ENCODE measurements around the gene CCDC12. TPM values are rescaled to one million over a fixed set of nuclear protein-coding genes. Genes with fewer than 3 reads are reported as not detected.

Gene CCDC12
- total and polyA plus RNA-seq, 4 donors = 34.2 to 129 (median 70.0) TPM

DNA sequence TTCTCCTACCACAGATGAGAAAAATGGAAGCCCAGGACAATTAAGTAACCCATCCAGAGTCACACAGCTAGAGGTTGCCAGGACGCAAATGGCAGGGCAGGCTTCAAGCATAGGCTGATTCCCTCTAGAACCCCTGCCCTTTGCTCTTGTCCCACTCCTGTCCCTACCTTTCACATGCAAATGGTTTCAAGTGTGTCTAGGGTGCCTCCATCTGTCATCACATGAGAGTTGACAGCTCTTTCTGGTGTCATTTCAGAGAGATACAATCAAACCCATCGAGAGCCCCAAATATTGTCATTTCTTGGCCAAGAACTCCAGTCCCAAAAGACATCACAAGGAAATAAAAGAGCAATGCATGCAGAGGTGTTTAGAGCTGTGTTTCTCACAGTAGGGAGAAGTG lies 23.7 kb downstream of the CCDC12 start:
- peaks cover 0 to 7% (median under 1%) of the 10 kb centered on the region in 4 donors for H3K36me3 ChIP-seq (ENCODE audit: control insufficient read depth in 4 of 4, insufficient read depth in 4 of 4, low read length in 4 of 4)
- H3K4me3 ChIP-seq = no peak overlapping the region
- ATAC-seq (ENCODE audit: insufficient read depth, low FRiP score) = no peak
- TF ChIP-seq CTCF (IDR thresholded peaks at IDR 0.05; ENCODE audit: control extremely low read depth, extremely low read depth) = no peak
- H3K4me1 ChIP-seq (ENCODE audit: control insufficient read depth in 5 of 5, insufficient read depth in 5 of 5, low read length in 5 of 5) = peaks cover 12 to 46% (median 18%) of the 10 kb centered on the region in 5 donors
- WGBS, 2 donors = 86 to 94% methylated on average over 2 of the region's 2 CpGs
- H3K9me3 ChIP-seq (ENCODE audit: control insufficient read depth in 4 of 4, insufficient read depth in 3 of 4, low read length in 3 of 4) = no peaks in the 10 kb centered on the region
- peak overlapping the region in 1 of 2 donors; percentile 52 for H3K27ac ChIP-seq (ENCODE audit: low read depth in 1 of 2, low read length in 1 of 2)
- peak in 1 of 3 donors; percentile 6 for DNase-seq
- no peaks in the 10 kb centered on the region for H3K27me3 ChIP-seq (ENCODE audit: control insufficient read depth in 3 of 3, insufficient read depth in 3 of 3, low read length in 2 of 3)
- H3K9ac ChIP-seq (ENCODE audit: insufficient read depth in 1 of 2, low read length in 2 of 2) = no peak overlapping the region

- peaks cover 12 to 49% (median 31%) of the 10 kb centered on the region in 5 donors for H3K4me1 ChIP-seq (ENCODE audit: control insufficient read depth in 5 of 5, insufficient read depth in 5 of 5, low read length in 5 of 5)
- 69 to 76% methylated on average over 7 of the region's 7 CpGs for WGBS, 2 donors
- no peaks in the 10 kb centered on the region for H3K9me3 ChIP-seq (ENCODE audit: control insufficient read depth in 4 of 4, insufficient read depth in 3 of 4, low read length in 3 of 4)
- H3K9ac ChIP-seq (ENCODE audit: insufficient read depth in 1 of 2, low read length in 2 of 2) = no peak overlapping the region
- ATAC-seq (ENCODE audit: insufficient read depth, low FRiP score) (no peak), DNase-seq (no peak)
- no peak overlapping the region for H3K4me3 ChIP-seq
- peaks cover 0 to 7% (median 4%) of the 10 kb centered on the region in 4 donors for H3K36me3 ChIP-seq (ENCODE audit: control insufficient read depth in 4 of 4, insufficient read depth in 4 of 4, low read length in 4 of 4)
- peak overlapping the region in 1 of 2 donors; percentile 51 for H3K27ac ChIP-seq (ENCODE audit: low read depth in 1 of 2, low read length in 1 of 2)
- H3K27me3 ChIP-seq (ENCODE audit: control insufficient read depth in 3 of 3, insufficient read depth in 3 of 3, low read length in 2 of 3) = no peaks in the 10 kb centered on the region
- no peak for TF ChIP-seq CTCF (IDR thresholded peaks at IDR 0.05; ENCODE audit: control extremely low read depth, extremely low read depth)
These were observed 25.8 kb downstream of the CCDC12 start for GRCh38 chr3:46950650-46951241.

- Histone ChIP-seq H3K27ac (ENCODE audit: low read depth in 1 of 2, low read length in 1 of 2) (peak overlapping the region in 1 of 2 donors; percentile 51), H3K4me1 (ENCODE audit: control insufficient read depth in 5 of 5, insufficient read depth in 5 of 5, low read length in 5 of 5) (peaks cover 12 to 48% (median 36%) of the 10 kb centered on the region in 5 donors)
These were observed 26.4 kb downstream of the CCDC12 start for GRCh38 chr3:46950177-46950576.

More at GRCh38 chr3:46950177-46950576, 26.4 kb downstream of the CCDC12 start:
- H3K9ac ChIP-seq (ENCODE audit: insufficient read depth in 1 of 2, low read length in 2 of 2) = no peak overlapping the region
- whole genome bisulfite sequencing, 2 donors = 91 to 99% methylated on average over 2 of the region's 2 CpGs
- no peak for ATAC-seq (ENCODE audit: insufficient read depth, low FRiP score)
- no peak overlapping the region for H3K4me3 ChIP-seq
- H3K9me3 ChIP-seq (ENCODE audit: control insufficient read depth in 4 of 4, insufficient read depth in 3 of 4, low read length in 3 of 4) = no peaks in the 10 kb centered on the region
- no peak for DNase-seq
- H3K36me3 ChIP-seq (ENCODE audit: control insufficient read depth in 4 of 4, insufficient read depth in 4 of 4, low read length in 4 of 4) = peaks cover 0 to 7% (median 4%) of the 10 kb centered on the region in 4 donors
- TF ChIP-seq CTCF (IDR thresholded peaks at IDR 0.05; ENCODE audit: control extremely low read depth, extremely low read depth) = no peak
- no peaks in the 10 kb centered on the region for H3K27me3 ChIP-seq (ENCODE audit: control insufficient read depth in 3 of 3, insufficient read depth in 3 of 3, low read length in 2 of 3)
